GM20431 (cell line): Measurements from ENCODE around the gene SEZ6L.

Experiments used
- in situ Hi-C: fragments of 300-500 bp; cut with MseI, MboI; formaldehyde crosslinking; loops from one replicate; pipeline ENCODE4 v1.15.0; 2020; ENCODE audit warnings: low sequenced_read_pairs; ENCODE audit not compliant: unreplicated experiment

SEZ6L gene

GRCh38 chr22:26322179-26322905 is 153.1 kb downstream of the SEZ6L start:
- in situ Hi-C loops, result loop anchor here (25.0 kb wide), 1 partner anchor 535 kb away; no protein-coding TSS in a partner anchor

GRCh38 chr22:26323013-26323412 is 153.8 kb downstream of the SEZ6L start:
- in situ Hi-C loops, result loop anchor here (25.0 kb wide), 1 partner anchor 536 kb away; no protein-coding TSS in a partner anchor

DNA sequence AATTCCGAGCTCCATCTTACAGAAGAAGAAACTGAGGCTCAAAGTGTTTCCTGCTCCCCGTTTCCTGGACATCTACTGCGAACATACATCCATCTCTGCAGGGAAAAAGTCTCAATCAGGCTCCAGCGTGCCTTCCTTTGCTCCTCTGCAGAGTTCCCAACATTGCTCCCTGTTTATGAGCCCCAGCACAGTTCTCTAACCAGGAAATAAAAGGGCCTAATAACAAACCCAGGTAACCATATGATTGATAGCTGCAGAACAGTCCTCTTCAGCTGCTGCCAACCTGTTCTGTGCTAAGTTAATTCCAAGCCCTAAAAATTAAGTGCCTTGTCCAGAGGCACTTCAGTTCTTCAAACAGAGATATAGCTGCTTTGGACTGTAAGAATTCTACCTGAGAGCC is 154.9 kb downstream of the SEZ6L start:
- in situ Hi-C loops, result loop anchor here (25.0 kb wide), 1 partner anchor 537 kb away; no protein-coding TSS in a partner anchor

DNA sequence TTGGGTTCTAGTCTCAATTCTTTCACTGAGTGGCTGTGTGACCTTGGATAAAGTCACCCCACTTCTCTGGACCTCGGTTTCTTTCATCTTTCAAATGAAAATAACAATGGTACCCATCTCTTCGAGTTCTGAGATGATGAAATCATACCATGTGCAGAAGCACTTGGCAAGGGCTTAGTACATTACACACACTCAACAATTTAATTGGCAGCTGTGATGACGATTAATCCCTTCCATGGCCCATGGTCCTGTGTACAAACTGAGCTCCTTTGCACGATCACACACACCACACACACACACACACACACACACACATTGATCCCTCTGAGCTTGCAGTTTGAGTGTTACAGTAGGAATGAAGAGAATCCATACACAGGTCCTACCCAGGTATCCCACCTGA is 156.4 kb downstream of the SEZ6L start:
- in situ Hi-C loops, result loop anchor here (25.0 kb wide), 1 partner anchor 438 kb away; no protein-coding TSS in a partner anchor

DNA sequence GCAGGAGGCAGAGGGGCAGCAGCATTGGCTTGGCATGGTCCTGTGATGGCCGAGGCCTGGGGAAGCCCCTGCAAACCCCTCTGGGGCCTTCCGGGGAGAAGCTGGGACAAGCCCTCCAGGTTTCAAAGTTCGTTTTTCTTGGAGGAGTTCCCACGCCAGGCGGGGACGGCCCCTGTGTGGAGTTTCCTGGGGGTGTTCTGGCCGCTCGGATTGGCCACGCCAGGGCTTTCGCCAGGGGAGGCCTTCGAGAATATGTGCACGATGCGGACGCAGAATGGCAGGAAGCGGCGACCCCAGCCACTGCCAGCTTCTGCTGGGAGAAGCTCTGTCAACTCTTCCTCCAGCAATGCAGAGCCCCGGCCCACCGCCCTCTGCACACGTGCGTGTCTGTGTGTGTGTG is 157.5 kb downstream of the SEZ6L start:
- in situ Hi-C loops, result loop anchor here (25.0 kb wide), 1 partner anchor 440 kb away; no protein-coding TSS in a partner anchor

- in situ Hi-C loops, result loop anchor here (25.0 kb wide), 1 partner anchor 440 kb away; no protein-coding TSS in a partner anchor
These were observed 158.0 kb downstream of the SEZ6L start for GRCh38 chr22:26327306-26327705.

- in situ Hi-C loops, result loop anchor here (25.0 kb wide), 1 partner anchor 441 kb away; no protein-coding TSS in a partner anchor
These were observed 159.0 kb downstream of the SEZ6L start for GRCh38 chr22:26328221-26328620.

GRCh38 chr22:26330971-26331625 is 161.8 kb downstream of the SEZ6L start:
- in situ Hi-C loops, result loop anchor here (25.0 kb wide), 1 partner anchor 444 kb away; no protein-coding TSS in a partner anchor

- in situ Hi-C loops, result loop anchor here (25.0 kb wide), 1 partner anchor 446 kb away; no protein-coding TSS in a partner anchor
These were observed 164.0 kb downstream of the SEZ6L start for GRCh38 chr22:26333088-26333800.

GRCh38 chr22:26334232-26334631 is 165.0 kb downstream of the SEZ6L start:
- in situ Hi-C loops, result loop anchor here (25.0 kb wide), 1 partner anchor 447 kb away; no protein-coding TSS in a partner anchor

DNA sequence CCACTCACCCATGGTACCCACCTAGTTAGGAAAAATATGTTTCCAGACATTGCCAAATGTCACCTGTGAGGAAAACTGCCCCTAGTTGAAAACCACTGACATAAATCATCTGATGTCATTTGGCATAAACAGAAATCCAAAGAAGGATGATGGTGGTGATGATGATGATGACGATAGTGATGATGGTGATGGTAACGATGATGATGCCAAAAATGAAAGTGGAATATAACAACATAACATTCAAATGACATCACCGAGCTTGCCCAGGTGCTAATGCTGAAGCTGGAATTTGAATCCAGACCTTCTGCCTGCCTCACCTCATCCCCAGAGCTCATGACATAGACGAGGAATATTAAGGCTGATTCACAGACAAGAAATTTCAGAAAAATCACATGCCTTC is 167.5 kb downstream of the SEZ6L start:
- in situ Hi-C loops, result loop anchor here (25.0 kb wide), 1 partner anchor 449 kb away; no protein-coding TSS in a partner anchor

GRCh38 chr22:26339755-26340154 is 170.5 kb downstream of the SEZ6L start:
- in situ Hi-C loops, result loop anchor here (25.0 kb wide), 1 partner anchor 452 kb away; no protein-coding TSS in a partner anchor

DNA sequence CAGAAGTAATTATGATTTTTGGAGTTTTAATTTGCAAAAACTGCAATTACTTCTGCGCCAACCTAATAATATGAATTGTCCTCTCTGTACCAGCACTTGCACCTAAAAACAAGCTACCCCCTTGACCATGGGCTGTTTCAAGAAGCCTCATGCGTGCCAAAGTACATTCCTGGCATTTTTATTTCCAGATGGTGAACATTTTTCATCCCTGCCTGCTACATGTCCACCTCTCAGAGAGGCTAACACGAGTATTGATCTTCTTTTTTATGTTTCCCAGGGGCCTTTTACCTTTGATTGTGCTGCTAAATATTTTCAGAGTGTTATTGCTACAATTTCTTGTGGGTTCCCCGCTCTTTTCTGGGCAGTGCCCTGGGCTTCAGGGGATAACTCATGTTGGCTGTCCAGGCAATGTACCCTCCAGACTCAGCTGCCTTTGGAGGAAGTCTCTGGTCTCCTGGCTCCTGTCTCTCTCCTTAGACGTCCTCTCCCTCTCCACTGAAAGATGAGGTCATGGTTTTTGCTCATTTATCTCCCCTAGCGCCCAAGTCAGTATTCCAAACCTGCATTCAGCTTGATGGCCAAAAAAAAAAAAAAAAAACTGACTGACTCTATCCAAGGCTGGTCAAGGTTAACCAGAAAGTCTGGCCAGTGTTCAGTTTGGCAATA is 173.6 kb downstream of the SEZ6L start:
- in situ Hi-C loops, result loop anchor here (25.0 kb wide), 1 partner anchor 456 kb away; no protein-coding TSS in a partner anchor

DNA sequence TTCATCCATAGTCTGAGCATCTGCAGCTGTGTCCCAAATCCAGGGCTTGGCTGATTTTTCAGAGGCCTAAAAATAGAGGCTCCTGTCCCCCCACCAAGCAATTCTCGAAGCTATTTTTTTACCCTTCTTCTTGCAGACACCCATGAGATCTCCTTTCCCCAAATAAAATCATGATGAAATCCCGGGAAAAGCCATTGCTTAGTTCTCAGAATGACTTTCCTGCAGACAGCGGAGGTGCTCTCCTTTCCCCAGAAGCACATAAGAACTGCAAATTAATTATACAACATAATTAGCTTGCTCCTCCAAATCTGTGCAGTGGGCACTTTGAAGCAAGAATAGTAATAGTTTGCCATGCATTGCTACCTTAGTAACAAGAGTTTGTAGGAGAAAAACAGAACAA is 176.2 kb downstream of the SEZ6L start:
- in situ Hi-C loops, result loop anchor here (25.0 kb wide), 1 partner anchor 458 kb away; no protein-coding TSS in a partner anchor

DNA sequence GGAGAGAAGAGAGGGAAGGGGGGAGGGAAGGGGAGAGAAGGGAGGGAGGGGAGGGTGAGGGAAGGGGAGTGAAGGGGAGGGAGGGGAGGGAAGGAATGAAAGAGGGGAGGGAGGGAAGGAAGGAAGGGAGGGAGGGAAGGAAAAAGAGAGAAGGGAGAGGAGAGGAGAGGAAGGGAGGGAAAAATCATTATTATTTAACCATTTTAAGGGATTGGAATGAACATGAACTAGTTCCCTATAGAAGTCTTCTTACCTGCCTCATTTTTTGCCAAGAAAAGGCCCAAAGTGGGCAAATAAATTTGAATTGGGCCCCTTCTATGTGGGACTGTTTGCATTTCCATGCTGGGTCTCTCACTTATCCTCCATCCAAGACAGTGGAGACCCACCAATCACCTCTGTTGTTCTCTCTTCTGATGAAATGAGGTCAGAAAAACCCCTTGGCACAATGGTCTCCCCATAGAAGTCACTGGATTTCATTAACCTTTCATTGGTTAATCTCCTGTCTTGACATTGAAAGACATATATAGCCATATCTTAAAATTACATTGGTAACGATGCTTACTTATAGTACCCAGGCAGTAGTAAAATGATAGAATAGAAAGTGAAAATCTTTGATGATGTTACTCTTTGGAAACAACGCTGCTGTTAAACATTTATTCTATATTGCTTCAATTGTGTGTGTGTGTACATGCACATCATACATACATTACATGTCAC is 179.7 kb downstream of the SEZ6L start:
- in situ Hi-C loops, result loop anchor here (25.0 kb wide), 1 partner anchor 462 kb away; no protein-coding TSS in a partner anchor

DNA sequence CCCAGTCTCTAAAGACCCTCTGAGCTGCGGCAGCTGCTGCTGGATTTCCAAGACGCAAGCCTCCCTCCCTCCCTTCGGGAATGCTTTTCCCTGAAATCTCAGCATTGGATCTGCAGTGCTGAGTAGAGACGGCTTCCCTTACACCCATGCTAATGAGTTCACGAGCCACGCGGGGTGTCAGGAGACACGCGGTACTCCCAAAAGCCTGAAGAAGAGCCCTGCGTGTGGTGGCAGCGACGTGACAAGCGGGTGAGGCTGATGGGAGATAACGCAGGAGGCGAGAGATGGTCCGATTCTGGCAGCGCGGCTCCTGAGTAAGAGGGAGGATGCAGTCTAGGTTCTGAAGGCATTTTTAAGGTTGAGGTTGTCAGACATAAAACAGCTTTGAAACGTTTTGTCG is 185.4 kb downstream of the SEZ6L start:
- in situ Hi-C loops, result no loop called here

DNA sequence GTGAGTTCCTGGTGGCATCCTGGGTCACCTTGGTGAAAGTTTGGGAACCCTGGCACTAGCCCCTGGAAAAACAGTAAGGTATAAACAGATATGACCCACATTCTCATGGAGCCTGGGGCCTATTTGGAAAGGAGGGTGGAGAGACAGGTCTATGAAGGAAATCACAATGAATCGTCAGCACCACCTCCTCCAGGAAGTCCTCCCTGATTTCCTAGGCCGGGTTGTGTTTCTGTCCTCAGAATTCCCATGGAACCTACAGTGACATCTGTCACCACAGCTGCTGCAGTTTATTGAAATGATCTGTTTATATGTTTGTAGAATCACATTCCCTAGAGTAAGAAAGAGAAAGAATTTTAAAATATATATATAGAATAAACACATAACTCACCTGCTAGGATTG is 188.0 kb downstream of the SEZ6L start:
- in situ Hi-C loops, result no loop called here

- in situ Hi-C loops, result no loop called here
These were observed 188.6 kb downstream of the SEZ6L start for GRCh38 chr22:26357813-26358212.

GRCh38 chr22:26359156-26359555 is 189.9 kb downstream of the SEZ6L start:
- in situ Hi-C loops, result no loop called here
